Activated naive CD8-positive, alpha-beta T cell treated with anti-CD3 and anti-CD28 coated beads, Interleukin-2, amount 10 ng/mL, durations not matched to agents 7 days and 5 days (primary cell): ENCODE data around the gene LSM14A. TPM values are rescaled to one million over a fixed set of nuclear protein-coding genes. Genes with fewer than 3 reads are reported as not detected.
A peak's percentile ranks its signal among the peaks of the same experiment; 100 is the strongest.
"Not testable (repeated sequence)": the region's sequence is repeated elsewhere in the genome, so short reads cannot be mapped to it uniquely, and the experiment has no call there.

Experiments used
- ATAC-seq: fragments of 150-1000 bp; cut with Tn5 transposase; one replicate; pipeline ENCODE4 v1.10.0; 2021; ENCODE audit warnings: low read depth, moderate library complexity
- POLR2A ChIA-PET: fragments of 350-600 bp; sonication (Branson Sonifier 250); formaldehyde crosslinking; loops from one replicate; lab custom pipeline; 2021; ENCODE audit warnings: antibody characterized with exemption; lab: Charles Lee
- DNase-seq: peaks from one replicate; pipeline ENCODE4 v3.0.0; 2021
- H3K27ac Mint-ChIP-seq: one replicate; pipeline ENCODE4 v1.8.0; 2022; ENCODE audit warnings: mild to moderate bottlenecking, mixed read lengths
- H3K27me3 Mint-ChIP-seq: one replicate; pipeline ENCODE4 v1.8.0; 2022; ENCODE audit warnings: mild to moderate bottlenecking, moderate library complexity, mixed read lengths
- H3K36me3 Mint-ChIP-seq: one replicate; pipeline ENCODE4 v1.8.0; 2021; ENCODE audit warnings: mild to moderate bottlenecking, mixed read lengths
- H3K4me1 Mint-ChIP-seq: one replicate; pipeline ENCODE4 v1.8.0; 2021; ENCODE audit warnings: mixed read lengths
- H3K4me3 Mint-ChIP-seq: one replicate; pipeline ENCODE4 v1.8.0; 2022; ENCODE audit warnings: mild to moderate bottlenecking, moderate library complexity, mixed read lengths
- H3K9me3 Mint-ChIP-seq: one replicate; pipeline ENCODE4 v1.8.0; 2021; ENCODE audit warnings: mixed read lengths
- total RNA-seq, 2 experiments: library from RNA; stranded (reverse); gene quantifications; one replicate each; pipeline ENCODE4 v1.2.3, GENCODE V29; 2021

Gene LSM14A
- total RNA-seq, 2 experiments from 2014 or later, result 141 to 156 TPM

GRCh38 chr19:34231439-34231838 is 59.1 kb downstream of the LSM14A start:
- H3K4me1 Mint-ChIP-seq, result peaks cover 21% of the 10 kb centered on the region
- ATAC-seq, result no peak
- no peak overlapping the region for H3K4me3 Mint-ChIP-seq
- no peak overlapping the region for H3K27ac Mint-ChIP-seq
- POLR2A ChIA-PET, result interaction anchor here (1.0 to 1.4 kb wide), 2 partner anchors 14 to 53 kb away, joined by 3 read pairs; no protein-coding TSS in a partner anchor
- no peaks in the 10 kb centered on the region for H3K27me3 Mint-ChIP-seq
- peaks cover 2% of the 10 kb centered on the region for H3K9me3 Mint-ChIP-seq
- no peak for DNase-seq
- H3K36me3 Mint-ChIP-seq, result peaks cover 22% of the 10 kb centered on the region

GRCh38 chr19:34232566-34233481 is 60.5 kb downstream of the LSM14A start:
- POLR2A ChIA-PET, result interaction anchor here (1.1 to 1.4 kb wide), 2 partner anchors 55 to 61 kb away, joined by 3 to 5 read pairs; no protein-coding TSS in a partner anchor
- DNase-seq, result no peak
- H3K27ac Mint-ChIP-seq, result peak overlapping the region; percentile 83
- peaks cover 14% of the 10 kb centered on the region for H3K36me3 Mint-ChIP-seq
- H3K9me3 Mint-ChIP-seq, result peaks cover 2% of the 10 kb centered on the region
- peak overlapping the region; percentile 56 for H3K4me3 Mint-ChIP-seq
- ATAC-seq, result peak; percentile 87
- peaks cover 17% of the 10 kb centered on the region for H3K4me1 Mint-ChIP-seq
- no peaks in the 10 kb centered on the region for H3K27me3 Mint-ChIP-seq

- POLR2A ChIA-PET, result no interaction called here
Measured at GRCh38 chr19:34235425-34235940, 63.2 kb downstream of the LSM14A start.

DNA sequence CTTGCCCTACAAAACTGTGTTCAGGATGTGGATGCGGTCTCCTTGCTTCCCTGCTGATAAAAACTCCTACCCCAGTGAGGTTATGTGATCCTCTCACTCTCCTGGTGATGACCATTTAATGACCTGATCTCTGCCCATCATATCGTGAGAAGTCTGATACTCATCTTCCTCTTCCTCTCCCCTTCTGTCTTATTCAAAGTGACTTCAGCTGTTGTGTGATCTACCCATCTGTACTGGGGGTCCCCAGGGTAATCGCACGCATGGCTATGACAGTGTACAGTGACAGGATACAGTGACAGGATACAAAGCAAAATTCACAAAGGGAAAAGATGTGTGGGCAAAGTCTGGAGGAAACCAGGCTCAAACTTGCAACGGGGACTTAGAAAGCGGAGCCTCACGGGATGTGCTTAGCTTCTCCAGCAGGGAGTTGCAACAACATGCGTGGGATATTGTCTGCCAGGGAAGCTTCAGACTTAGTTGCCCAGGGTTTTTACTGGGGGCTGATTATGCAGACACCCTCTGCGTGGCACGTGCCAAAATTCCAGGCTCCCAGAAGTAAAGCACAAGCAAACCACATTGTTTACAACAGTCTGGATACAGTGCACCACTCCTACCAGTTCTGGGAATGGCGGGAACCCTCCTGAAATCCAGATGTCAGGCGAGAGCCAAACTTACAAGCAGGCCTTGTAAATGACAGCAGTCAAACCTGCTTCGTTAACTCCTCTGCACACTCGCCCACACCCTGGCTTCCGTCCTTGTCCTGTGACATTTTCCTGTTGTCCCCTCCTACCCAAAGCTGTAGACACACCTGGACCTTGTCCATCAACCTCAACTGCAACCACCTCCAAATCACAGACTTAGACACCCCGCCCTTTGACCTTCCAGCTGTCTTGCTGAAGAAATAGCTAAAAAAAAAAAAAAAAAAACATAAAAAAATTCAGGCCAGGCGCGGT is 64.0 kb downstream of the LSM14A start:
- POLR2A ChIA-PET, result no interaction called here
- no peak overlapping the region for H3K4me3 Mint-ChIP-seq
- peaks cover 6% of the 10 kb centered on the region for H3K36me3 Mint-ChIP-seq
- no peak overlapping the region for H3K27ac Mint-ChIP-seq
- ATAC-seq, result no peak
- H3K9me3 Mint-ChIP-seq, result peaks cover 2% of the 10 kb centered on the region
- no peak for DNase-seq
- H3K27me3 Mint-ChIP-seq, result no peaks in the 10 kb centered on the region
- peaks cover 12% of the 10 kb centered on the region for H3K4me1 Mint-ChIP-seq

More at GRCh38 chr19:34235425-34235940, 63.2 kb downstream of the LSM14A start:
- DNase-seq, result no peak
- peaks cover 6% of the 10 kb centered on the region for H3K36me3 Mint-ChIP-seq
- H3K9me3 Mint-ChIP-seq, result peaks cover 2% of the 10 kb centered on the region
- H3K4me3 Mint-ChIP-seq, result no peak overlapping the region
- peaks cover 14% of the 10 kb centered on the region for H3K4me1 Mint-ChIP-seq
- H3K27me3 Mint-ChIP-seq, result no peaks in the 10 kb centered on the region
- ATAC-seq, result no peak
- no peak overlapping the region for H3K27ac Mint-ChIP-seq

GRCh38 chr19:34237283-34237682 is 65.0 kb downstream of the LSM14A start:
- Mint-ChIP-seq H3K27ac (no peak overlapping the region), H3K36me3 (peaks cover 6% of the 10 kb centered on the region), H3K4me3 (no peak overlapping the region), H3K27me3 (no peaks in the 10 kb centered on the region), H3K9me3 (peaks cover 2% of the 10 kb centered on the region), H3K4me1 (peaks cover 10% of the 10 kb centered on the region)
- POLR2A ChIA-PET, result no interaction called here
- ATAC-seq (no peak), DNase-seq (no peak)

GRCh38 chr19:34237939-34238338 is 65.6 kb downstream of the LSM14A start:
- Mint-ChIP-seq H3K9me3 (peaks cover 2% of the 10 kb centered on the region), H3K36me3 (peaks cover 6% of the 10 kb centered on the region), H3K27ac (no peak overlapping the region), H3K27me3 (no peaks in the 10 kb centered on the region), H3K4me1 (peaks cover 3% of the 10 kb centered on the region), H3K4me3 (no peak overlapping the region)
- POLR2A ChIA-PET, result no interaction called here
- no peak for DNase-seq
- no peak for ATAC-seq

GRCh38 chr19:34241513-34242337 is 69.4 kb downstream of the LSM14A start:
- Mint-ChIP-seq H3K27ac (no peak overlapping the region), H3K9me3 (no peaks in the 10 kb centered on the region), H3K36me3 (no peaks in the 10 kb centered on the region), H3K4me3 (no peak overlapping the region), H3K4me1 (no peaks in the 10 kb centered on the region), H3K27me3 (no peaks in the 10 kb centered on the region)
- DNase-seq (no peak), ATAC-seq (no peak)
- POLR2A ChIA-PET, result no interaction called here

DNA sequence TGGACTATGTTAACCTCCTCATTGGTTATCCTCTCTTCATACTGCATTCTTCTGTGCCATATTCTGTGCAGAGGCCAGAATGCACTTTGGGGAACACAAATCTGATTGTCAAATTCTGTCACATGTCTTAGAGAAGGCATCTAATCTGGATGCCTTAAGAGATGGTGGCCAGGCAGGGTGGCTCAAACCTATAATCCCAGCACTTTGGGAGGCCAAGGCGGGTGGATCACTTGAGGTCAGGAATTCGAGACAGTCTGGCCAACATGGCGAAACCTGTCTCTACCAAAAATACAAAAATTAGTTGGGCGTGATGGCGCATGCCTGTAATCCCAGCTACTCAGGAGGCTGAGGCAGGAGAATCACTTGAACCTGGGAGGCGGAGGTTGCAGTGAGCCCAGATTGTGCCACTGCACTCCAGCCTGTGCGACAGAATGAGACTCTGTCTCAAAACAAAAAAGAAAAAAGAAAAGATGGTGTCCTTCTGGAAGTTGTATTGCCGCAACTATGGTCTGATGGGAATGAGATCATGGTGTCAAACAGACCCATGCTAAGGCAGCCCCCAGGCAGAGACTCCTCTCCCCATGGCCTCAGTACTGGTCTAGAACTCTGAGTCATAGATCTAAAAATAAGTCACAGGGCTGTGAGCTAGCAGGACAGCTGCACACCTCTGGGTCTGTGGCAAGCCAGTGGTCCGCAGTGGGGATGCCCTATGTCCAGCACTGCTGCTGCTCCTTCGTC is 71.0 kb downstream of the LSM14A start:
- H3K27ac Mint-ChIP-seq, H3K9me3 Mint-ChIP-seq, ATAC-seq, H3K4me3 Mint-ChIP-seq, DNase-seq, H3K27me3 Mint-ChIP-seq, POLR2A ChIA-PET, H3K36me3 Mint-ChIP-seq, H3K4me1 Mint-ChIP-seq: not testable (repeated sequence)

- no peak overlapping the region for H3K27ac Mint-ChIP-seq
- DNase-seq, result no peak
- POLR2A ChIA-PET, result no interaction called here
- no peaks in the 10 kb centered on the region for H3K9me3 Mint-ChIP-seq
- no peaks in the 10 kb centered on the region for H3K27me3 Mint-ChIP-seq
- H3K36me3 Mint-ChIP-seq, result no peaks in the 10 kb centered on the region
- H3K4me1 Mint-ChIP-seq, result no peaks in the 10 kb centered on the region
- H3K4me3 Mint-ChIP-seq, result no peak overlapping the region
- ATAC-seq, result no peak
Measured at GRCh38 chr19:34243876-34244578, 71.7 kb downstream of the LSM14A start.

GRCh38 chr19:34244611-34245299 is 72.5 kb downstream of the LSM14A start:
- H3K36me3 Mint-ChIP-seq, result no peaks in the 10 kb centered on the region
- H3K9me3 Mint-ChIP-seq, result no peaks in the 10 kb centered on the region
- no peak for ATAC-seq
- no peak overlapping the region for H3K27ac Mint-ChIP-seq
- POLR2A ChIA-PET, result no interaction called here
- no peaks in the 10 kb centered on the region for H3K4me1 Mint-ChIP-seq
- no peak for DNase-seq
- H3K4me3 Mint-ChIP-seq, result no peak overlapping the region
- H3K27me3 Mint-ChIP-seq, result no peaks in the 10 kb centered on the region

DNA sequence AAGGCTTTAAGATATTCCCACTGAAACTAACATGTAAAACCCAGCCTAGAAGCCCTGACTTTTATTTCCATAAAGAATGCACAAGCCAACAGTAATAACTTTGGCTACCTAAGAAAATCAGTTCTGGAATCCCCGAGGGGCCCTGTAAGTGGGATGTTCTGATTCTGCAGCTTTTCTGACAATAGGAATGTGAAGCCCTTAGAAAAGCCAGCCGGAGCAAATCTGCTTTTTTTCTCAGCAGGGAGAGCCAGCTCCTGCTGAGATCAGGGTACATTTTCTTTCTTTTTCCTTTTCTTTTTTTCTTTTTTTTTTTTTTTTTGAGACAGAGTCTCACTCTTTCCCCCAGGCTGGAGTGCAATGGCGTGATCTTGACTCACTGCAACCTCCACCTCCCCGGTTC is 74.0 kb downstream of the LSM14A start:
- Mint-ChIP-seq H3K27me3 (no peaks in the 10 kb centered on the region), H3K27ac (no peak overlapping the region), H3K4me1 (no peaks in the 10 kb centered on the region), H3K9me3 (no peaks in the 10 kb centered on the region), H3K4me3 (no peak overlapping the region), H3K36me3 (no peaks in the 10 kb centered on the region)
- DNase-seq (no peak), ATAC-seq (no peak)
- POLR2A ChIA-PET, result interaction anchor here (0.6 kb wide), 1 partner anchor 78 kb away, joined by 3 read pairs; no protein-coding TSS in a partner anchor
